GM06990 (cell line): Measurements from ENCODE around the gene DNAAF6.
A peak's percentile ranks its signal among the peaks of the same experiment; 100 is the strongest.

Experiments
- DNase-seq: peaks from one replicate; pipeline ENCODE4 v3.0.0-alpha.2; 2011; ENCODE audit not compliant: insufficient read length; ENCODE audit errors: extremely low read depth
- H3K27me3 ChIP-seq: replicated peaks from 2 replicates; pipeline ENCODE4 v1.6.0; 2011; ENCODE audit warnings: low read length; ENCODE audit not compliant: control insufficient read depth, insufficient read depth
- H3K36me3 ChIP-seq: 2 replicates; pipeline ENCODE4 v1.5.1; 2011; ENCODE audit warnings: low read length; ENCODE audit not compliant: control insufficient read depth, insufficient read depth
- H3K4me3 ChIP-seq: replicated peaks from 2 replicates; pipeline ENCODE4 v1.5.1; 2011; ENCODE audit warnings: low read depth, mild to moderate bottlenecking, control low read depth, low read length
- TF ChIP-seq, protein P1 (sequence below): IDR thresholded peaks from 2 replicates; pipeline ENCODE4 v1.5.1; 2011; ENCODE audit warnings: low read length, control low read depth, mild to moderate bottlenecking, inconsistent platforms; ENCODE audit not compliant: insufficient read depth, poor library complexity, severe bottlenecking

Gene DNAAF6

DNA sequence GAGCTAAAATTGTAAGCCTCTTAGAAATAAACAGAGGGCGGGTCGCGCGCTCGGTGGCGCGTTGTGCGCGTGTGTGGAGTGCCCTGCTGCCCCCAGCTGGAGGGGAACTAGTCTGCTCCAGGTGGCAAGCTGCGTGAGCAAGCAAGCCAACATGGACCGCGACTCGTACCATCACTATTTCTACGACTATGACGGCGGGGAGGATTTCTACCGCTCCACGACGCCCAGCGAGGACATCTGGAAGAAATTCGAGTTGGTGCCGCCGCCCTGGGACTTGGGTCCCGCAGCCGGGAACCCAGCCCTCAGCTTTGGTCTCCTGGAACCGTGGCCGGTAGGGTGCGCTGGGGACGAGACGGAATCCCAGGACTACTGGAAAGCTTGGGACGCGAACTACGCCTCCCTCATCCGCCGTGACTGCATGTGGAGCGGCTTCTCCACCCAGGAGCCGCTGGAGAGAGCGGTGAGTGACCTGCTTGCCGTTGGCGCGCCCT is 66.1 kb downstream of the DNAAF6 start:
- TF ChIP-seq, protein P1, sequence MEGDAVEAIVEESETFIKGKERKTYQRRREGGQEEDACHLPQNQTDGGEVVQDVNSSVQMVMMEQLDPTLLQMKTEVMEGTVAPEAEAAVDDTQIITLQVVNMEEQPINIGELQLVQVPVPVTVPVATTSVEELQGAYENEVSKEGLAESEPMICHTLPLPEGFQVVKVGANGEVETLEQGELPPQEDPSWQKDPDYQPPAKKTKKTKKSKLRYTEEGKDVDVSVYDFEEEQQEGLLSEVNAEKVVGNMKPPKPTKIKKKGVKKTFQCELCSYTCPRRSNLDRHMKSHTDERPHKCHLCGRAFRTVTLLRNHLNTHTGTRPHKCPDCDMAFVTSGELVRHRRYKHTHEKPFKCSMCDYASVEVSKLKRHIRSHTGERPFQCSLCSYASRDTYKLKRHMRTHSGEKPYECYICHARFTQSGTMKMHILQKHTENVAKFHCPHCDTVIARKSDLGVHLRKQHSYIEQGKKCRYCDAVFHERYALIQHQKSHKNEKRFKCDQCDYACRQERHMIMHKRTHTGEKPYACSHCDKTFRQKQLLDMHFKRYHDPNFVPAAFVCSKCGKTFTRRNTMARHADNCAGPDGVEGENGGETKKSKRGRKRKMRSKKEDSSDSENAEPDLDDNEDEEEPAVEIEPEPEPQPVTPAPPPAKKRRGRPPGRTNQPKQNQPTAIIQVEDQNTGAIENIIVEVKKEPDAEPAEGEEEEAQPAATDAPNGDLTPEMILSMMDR: no peak
- peak; percentile 3 for DNase-seq
- Histone ChIP-seq H3K36me3 (no peaks in the 10 kb centered on the region), H3K27me3 (no peaks in the 10 kb centered on the region), H3K4me3 (no peak overlapping the region)

DNA sequence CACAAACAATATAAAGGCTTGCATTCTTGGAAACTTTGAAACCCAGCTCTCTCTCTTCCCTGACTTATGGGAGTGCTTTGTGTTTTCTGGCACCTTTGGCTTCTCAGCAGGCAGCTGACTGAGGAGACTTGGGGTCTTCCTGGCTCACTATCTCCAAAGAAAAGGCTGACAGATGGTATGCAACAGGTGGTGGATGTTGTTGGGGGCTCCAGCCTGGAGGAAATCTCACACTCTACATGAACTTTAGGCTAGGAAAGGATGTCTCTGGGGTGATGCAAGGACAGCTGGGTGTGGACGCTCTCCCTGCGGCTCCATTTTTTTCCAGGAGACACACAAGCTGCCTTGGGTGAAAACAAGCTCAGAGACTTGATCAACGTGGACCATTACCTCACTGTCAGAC is 67.4 kb downstream of the DNAAF6 start:
- TF ChIP-seq, protein P1: no peak
- Histone ChIP-seq H3K36me3 (no peaks in the 10 kb centered on the region), H3K27me3 (no peaks in the 10 kb centered on the region), H3K4me3 (no peak overlapping the region)
- no peak for DNase-seq

DNA sequence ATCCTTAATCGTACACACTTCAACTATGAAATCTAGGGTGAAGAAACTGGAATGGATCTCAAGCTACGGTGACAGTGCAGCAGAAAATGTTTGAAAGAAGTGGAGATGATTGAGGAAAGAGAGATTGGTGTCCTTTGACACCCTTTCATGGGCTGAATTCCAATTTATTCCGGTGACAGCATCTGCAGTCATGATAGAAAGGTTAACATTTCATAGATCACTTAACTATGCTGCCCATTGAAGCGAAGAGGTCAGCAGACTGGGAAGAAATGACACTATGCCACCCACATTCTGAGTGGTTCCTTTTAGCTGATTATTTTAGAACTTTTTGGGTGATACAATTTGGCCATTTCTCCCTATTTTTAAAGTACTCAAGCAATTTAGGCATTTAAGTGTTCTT is 82.3 kb downstream of the DNAAF6 start:
- TF ChIP-seq, protein P1: no peak
- no peak overlapping the region for H3K4me3 ChIP-seq
- DNase-seq: no peak

DNA sequence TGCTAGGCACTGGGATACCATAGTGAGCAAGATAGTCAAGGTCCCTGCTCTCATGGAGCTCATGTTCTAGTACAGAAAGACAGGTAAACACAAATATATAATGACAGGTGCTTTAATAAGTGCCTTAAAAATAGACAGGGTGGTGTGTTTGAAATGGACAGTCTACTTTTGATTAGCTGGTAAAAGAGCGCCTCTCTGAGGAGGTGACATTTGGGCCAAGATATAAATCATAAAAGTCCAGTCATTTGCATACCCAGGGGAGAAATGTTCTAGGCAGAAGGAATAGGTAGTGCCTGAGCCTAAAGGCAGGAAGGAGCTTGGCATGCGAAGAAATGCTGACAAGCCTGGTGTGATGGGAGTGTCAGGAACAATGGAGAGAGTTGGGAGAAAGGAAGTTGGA is 83.6 kb downstream of the DNAAF6 start:
- no peaks in the 10 kb centered on the region for H3K27me3 ChIP-seq
- TF ChIP-seq, protein P1: no peak
- no peaks in the 10 kb centered on the region for H3K36me3 ChIP-seq
- no peak overlapping the region for H3K4me3 ChIP-seq
- DNase-seq: no peak

More for the DNA sequence above, 82.3 kb downstream of the DNAAF6 start:
- no peaks in the 10 kb centered on the region for H3K27me3 ChIP-seq
- H3K36me3 ChIP-seq: no peaks in the 10 kb centered on the region

DNA sequence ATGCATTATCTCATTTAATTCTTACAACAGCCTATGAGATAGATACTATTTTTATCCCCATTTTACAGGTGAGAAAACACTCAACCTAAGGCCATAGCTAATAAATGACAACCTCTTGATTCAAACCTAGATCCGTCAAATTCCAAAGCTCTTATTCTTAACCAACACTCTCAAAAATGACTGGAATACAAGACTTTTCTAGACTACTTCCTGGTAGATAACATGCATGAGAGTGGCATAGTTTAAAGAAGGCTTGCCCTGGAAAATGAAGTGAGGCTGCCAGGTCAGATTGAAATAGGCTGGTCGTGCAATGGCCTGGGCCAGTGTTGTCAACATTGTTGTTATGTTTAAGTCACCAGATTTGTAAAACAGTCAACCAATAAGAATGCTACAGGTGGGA is 86.6 kb downstream of the DNAAF6 start:
- TF ChIP-seq, protein P1: no peak
- Histone ChIP-seq H3K36me3 (no peaks in the 10 kb centered on the region), H3K27me3 (no peaks in the 10 kb centered on the region), H3K4me3 (no peak overlapping the region)
- no peak for DNase-seq
